HG03135 (cell line): ENCODE results near the gene TAF6.

ENCODE experiments used
- ATAC-seq: cut with Tn5 transposase; IDR thresholded peaks from one replicate; pipeline ENCODE4 v1.9.1; 2021; ENCODE audit warnings: mild to moderate bottlenecking, moderate library complexity; ENCODE audit not compliant: unreplicated experiment

Gene TAF6

DNA sequence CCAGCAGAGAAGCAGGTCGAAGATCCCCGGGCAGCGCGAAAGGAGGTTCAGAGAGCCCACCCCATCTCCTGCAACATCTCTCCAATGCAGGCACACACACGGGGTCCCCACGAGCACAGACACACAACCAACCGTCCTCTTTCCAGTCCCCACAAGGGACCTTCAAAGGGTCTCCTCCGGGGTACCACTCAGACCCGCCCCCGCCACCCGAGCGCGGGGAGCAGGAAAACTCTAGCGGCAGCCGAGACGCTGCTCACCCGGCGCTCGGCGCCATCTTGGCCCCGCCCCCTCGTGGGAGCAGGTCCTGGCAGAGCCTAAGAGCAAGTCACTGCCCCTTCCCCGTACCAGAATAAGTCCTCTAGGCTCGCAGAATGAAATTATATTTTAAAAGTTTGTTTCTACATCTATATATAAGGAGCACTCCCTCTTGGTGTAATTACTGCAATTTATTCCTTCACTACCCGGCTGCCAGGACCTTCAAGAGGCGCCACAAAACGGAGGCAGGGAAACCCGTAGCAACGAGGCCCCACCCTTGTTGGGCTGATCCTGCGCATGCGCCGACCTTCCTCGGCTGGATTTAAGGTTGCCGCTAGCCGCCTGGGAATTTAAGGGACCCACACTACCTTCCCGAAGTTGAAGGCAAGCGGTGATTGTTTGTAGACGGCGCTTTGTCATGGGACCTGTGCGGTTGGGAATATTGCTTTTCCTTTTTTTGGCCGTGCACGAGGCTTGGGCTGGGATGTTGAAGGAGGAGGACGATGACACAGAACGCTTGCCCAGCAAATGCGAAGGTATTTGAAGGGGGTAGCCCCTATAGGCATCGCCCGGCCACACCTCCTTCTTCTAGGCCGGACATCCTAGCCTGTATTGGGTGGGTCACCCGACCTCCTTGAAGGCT is at the start of gene TAF6, which contains the start of gene CNPY4:
TSS of gene TAF6 (minus strand) at position 287 of the 898 bp plus-strand sequence. CDS start 5,149 bp downstream, outside the sequence.
TSS of gene CNPY4 (plus strand) at position 563 of the 898 bp plus-strand sequence. CDS start at position 674, 111 bp downstream.
- peak; percentile 64 for ATAC-seq

DNA sequence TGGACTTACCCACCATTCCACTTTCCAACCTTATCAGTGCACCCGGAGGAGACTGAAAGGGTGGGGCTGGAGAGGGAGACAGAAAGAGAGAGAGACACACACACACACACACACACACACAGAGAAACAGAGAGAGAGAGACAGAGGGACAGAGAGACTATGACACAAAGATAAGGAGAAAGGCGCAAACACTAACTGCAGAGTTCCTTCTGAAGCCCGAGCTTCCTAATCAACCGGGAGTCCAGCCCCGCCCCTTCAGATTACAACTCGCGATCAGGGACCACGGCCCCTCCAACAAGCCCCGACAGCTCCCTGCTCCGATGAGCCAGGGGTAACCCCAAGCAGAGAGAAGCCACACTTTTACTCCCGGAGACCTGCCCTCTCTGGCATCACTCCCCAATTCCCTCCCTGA is 48.8 kb upstream of the TAF6 start:
- ATAC-seq = no peak

DNA sequence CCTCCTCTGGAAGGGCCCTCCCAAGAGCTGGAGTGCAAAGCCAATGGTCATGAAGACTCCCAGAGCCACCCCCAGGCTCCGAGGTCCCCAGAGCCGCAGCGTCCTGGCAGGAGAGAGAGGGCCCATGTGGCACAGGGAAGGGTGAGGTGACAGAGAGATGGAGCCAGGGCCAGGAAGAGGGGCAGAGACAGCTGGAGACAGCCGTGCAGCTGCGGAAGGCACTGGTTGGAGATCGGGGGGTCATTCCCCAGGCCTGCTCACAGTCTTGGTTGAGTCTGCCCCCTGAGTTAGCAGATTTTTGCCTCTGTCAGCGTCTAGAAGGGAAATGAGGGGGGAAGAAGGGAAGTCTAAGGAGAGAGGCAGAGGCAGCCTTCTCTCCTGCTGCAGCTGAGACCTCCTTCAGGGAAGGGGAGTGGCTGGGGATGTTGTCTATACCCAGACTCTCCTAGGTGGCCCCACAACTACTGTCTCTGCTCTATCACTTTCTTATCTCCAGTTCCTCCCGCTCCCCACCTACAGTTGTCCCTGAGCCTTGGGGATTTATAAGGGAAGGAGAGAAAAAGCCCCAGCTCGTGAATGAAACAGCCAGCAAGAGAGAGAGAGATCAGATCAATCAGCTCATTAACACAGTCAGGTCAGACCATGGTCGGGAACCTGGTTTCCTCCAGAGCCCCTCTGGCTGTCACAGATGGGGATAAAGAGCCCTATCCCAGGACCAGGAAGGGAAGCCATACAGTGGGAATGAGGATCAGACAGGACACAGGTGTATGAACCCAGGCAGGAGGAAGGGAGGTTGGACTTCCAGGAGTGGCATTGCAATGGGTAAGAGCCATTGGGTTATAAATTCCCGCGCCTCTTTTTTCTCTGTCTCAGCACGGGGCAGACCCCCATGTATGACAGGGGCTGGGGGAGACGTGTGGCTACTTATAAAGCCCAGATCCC is 48.1 kb upstream of the TAF6 start:
- ATAC-seq = no peak

- ATAC-seq = no peak
Observed at GRCh38 chr7:100166317-100166940, 47.3 kb upstream of the TAF6 start.

GRCh38 chr7:100163871-100164270 is 44.7 kb upstream of the TAF6 start:
- no peak for ATAC-seq

- no peak for ATAC-seq
Observed at GRCh38 chr7:100163006-100163531, 43.9 kb upstream of the TAF6 start.

DNA sequence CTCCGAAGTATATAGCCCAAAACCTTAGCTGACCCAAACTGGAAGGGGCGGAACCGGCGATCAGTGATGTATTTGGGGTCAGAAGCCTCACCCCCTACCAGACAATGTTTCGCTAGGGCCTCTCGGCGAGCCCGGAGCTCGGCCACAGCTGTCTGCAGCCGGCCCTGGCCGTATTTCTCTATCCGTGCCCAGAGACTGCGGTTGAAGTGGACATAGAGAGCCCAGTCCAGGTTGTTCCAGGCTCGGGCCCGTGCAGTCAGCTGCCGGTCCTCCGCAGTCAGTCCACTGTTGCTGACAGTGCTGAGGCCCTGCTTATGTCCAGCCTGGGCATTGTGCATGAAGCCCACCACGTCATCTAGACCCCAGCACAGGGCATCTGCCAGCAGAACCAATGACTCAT is 40.9 kb upstream of the TAF6 start:
- ATAC-seq = no peak

GRCh38 chr7:100159099-100159623 is 40.0 kb upstream of the TAF6 start:
- no peak for ATAC-seq

- ATAC-seq = peak; percentile 75
Observed at GRCh38 chr7:100158229-100159098, 39.3 kb upstream of the TAF6 start, which contains the start of gene TRAPPC14. TRAPPC14 (minus strand) TSS chr7:100158723; CDS start chr7:100158499, 224 bp downstream.

- ATAC-seq = no peak
Observed at GRCh38 chr7:100157334-100158228, 38.4 kb upstream of the TAF6 start.

- no peak for ATAC-seq
Observed at GRCh38 chr7:100157069-100157333, 37.8 kb upstream of the TAF6 start.

GRCh38 chr7:100156331-100157068 is 37.3 kb upstream of the TAF6 start:
- no peak for ATAC-seq

- no peak for ATAC-seq
Observed at GRCh38 chr7:100155553-100156317, 36.6 kb upstream of the TAF6 start.

DNA sequence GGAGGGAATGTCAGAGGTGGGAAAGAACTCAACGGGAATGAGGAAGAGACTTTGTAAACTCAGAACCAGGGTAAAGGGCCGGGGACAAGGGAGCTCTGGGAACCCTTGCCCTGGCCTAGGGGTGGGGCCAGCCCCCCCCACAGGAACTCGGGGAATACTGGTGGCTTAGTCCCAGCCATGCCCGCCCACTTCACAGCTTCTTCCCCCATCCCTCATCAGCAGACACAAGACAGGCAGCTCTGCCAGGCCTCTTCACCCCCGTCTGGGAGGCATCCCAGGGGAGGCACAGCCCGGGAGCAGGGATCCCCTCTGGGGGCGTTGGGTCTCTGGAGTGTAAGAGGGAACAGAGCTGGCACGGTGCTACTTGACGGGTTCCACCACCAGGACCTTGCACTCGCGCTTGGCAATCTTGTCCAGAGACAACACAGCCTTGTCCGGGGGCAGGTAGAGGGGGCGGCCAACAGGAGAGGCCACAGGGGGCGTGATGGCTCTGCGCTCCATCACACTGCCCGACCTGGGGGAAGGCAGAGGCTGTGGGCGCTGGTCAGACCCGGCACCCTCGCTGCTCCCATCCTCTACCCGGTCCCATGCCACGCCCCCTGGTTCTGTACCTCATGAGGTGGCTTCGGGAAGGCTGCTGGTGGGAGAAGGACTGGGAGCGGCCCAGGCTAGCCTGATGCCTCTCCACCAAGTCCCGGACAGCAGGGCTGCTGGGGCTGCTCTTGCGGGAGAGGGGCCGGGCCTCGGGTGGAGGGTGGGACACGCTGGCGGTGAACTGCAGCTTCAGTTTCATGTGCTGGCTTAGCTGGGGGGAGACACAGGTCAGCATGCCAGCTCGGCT is 35.7 kb upstream of the TAF6 start:
- ATAC-seq = no peak

DNA sequence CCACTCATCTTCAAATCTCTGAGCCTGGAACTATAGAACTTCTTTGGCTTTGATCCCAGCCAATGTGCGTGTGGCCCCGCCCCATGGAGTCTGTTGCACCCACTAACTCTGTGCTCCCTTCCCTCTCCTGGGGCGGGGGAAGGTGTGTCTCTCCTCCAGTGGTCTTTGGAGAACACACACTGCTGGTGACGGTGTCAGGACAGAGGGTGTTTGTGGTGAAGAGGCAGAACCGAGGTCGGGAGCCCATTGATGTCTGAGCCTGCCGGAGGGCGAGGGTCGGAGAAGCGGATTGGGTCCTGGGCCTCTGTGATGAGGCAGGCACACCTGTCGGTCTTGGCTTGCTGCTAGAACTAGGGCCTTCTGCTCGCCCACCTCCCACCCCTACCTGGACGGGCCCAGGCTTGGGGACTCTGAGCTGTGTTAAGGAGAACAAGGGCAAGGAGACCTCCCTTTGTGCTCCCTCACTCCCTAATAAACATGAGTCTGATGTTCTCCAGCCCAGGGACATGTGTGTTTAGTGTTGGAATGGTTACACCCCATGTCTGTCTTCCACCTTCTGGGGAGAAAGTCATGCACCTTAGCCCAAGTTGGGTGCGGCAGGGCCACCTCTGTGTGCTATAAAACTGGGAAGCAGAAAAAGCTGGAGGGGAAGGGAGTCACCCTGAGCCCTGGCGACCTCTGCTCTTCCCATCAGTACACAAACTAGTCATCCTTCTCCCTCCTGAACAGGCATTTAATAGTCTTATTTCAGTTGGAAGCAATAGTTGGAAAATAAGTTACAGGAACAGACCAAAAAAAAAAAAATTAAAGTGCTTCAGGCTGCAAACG is 34.8 kb upstream of the TAF6 start:
- ATAC-seq = no peak
